ENCODE results near the gene MCIDAS.

DNA sequence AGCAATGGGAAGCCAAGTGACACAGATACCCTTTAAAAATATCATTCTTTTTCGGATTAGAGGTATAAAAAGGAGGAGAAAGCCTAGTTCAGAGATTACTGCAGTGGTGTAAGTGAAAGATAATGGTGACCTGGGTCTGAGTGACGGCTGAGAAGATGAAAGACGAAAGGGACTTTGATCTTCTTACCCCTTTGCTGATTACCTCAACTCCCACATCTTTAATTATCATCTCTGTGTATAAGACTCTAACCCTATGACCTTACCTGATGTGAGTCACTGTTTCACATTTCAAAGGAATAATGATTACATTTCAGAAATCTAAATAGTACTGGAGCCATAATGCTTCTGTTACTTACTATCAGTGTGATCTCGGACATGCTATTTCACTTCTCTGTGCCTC, 27.7 kb upstream of the MCIDAS start:
- TF ChIP-seq, protein P1, sequence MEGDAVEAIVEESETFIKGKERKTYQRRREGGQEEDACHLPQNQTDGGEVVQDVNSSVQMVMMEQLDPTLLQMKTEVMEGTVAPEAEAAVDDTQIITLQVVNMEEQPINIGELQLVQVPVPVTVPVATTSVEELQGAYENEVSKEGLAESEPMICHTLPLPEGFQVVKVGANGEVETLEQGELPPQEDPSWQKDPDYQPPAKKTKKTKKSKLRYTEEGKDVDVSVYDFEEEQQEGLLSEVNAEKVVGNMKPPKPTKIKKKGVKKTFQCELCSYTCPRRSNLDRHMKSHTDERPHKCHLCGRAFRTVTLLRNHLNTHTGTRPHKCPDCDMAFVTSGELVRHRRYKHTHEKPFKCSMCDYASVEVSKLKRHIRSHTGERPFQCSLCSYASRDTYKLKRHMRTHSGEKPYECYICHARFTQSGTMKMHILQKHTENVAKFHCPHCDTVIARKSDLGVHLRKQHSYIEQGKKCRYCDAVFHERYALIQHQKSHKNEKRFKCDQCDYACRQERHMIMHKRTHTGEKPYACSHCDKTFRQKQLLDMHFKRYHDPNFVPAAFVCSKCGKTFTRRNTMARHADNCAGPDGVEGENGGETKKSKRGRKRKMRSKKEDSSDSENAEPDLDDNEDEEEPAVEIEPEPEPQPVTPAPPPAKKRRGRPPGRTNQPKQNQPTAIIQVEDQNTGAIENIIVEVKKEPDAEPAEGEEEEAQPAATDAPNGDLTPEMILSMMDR (IDR thresholded peaks at IDR 0.05 in 2 of 3, conservative IDR thresholded peaks at IDR 0.05 in 1 of 3; ENCODE audit: borderline replicate concordance in 1 of 3, insufficient read depth in 1 of 3, low read depth in 2 of 3, low read length in 2 of 3): no peak
- TF ChIP-seq FOSL1 (IDR thresholded peaks at IDR 0.05; ENCODE audit: low read depth): no peak
- TF ChIP-seq REST (IDR thresholded peaks at IDR 0.05; ENCODE audit: low read depth): no peak
- no peak for TF ChIP-seq EZH2 (IDR thresholded peaks at IDR 0.05)
- TF ChIP-seq EZH2phosphoT487 (IDR thresholded peaks at IDR 0.05; ENCODE audit: borderline replicate concordance): no peak
- TF ChIP-seq POLR2A (IDR thresholded peaks at IDR 0.05; ENCODE audit: borderline replicate concordance, extremely low read depth, insufficient read depth, insufficient read length): no peak
- TF ChIP-seq EGR1 (IDR thresholded peaks at IDR 0.05; ENCODE audit: low read depth): no peak
- TF ChIP-seq SP1 (IDR thresholded peaks at IDR 0.05; ENCODE audit: low read depth): no peak
- TF ChIP-seq RAD21 (IDR thresholded peaks at IDR 0.05; ENCODE audit: low read depth): no peak
- no peak for TF ChIP-seq POLR2AphosphoS5 (IDR thresholded peaks at IDR 0.05; ENCODE audit: low read depth, low read length)
- no peak for TF ChIP-seq YY1 (IDR thresholded peaks at IDR 0.05; ENCODE audit: extremely low read depth, insufficient replicate concordance, low read depth, low read length)

All from HCT116 (cell line).